ENCODE data around the gene LTC4S.

The LTC4S gene

DNA sequence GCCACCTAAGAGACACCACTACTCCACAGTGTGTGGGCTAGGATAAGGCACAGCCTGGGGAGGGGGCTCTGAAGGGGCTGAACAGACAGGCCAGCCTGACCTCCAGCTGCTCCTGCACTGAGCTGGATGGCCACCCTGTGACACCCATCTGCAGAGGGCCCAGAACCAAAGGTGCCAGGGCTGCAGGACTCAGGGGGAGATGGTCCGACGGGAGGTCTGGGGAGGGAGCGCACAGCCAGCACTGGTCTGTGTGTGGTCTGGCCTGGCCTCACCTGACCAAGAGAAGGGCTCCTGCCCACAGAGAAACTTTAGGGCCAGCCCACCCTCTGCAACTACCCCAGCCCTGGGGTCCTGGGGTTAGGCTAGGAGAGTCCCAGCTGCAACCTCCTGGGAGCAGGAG is 789 bp downstream of the LTC4S start:
- peak overlapping the region; percentile 12 for H3K27ac ChIP-seq (ENCODE audit: insufficient read depth, low read length, poor library complexity, severe bottlenecking)
- no peaks in the 10 kb centered on the region for H3K9me3 ChIP-seq (ENCODE audit: control insufficient read depth, low read length)
- H3K4me1 ChIP-seq (ENCODE audit: control insufficient read depth, insufficient read depth, low read length, poor library complexity, severe bottlenecking) = peaks cover 29% of the 10 kb centered on the region
- H3K36me3 ChIP-seq (ENCODE audit: control insufficient read depth, insufficient read depth, low read length) = peaks cover 18% of the 10 kb centered on the region
- peak overlapping the region; percentile 11 for H3K4me3 ChIP-seq (ENCODE audit: insufficient read depth, low read depth, low read length, poor library complexity, severe bottlenecking)
- no peak for DNase-seq
- no peaks in the 10 kb centered on the region for H3K27me3 ChIP-seq (replicated peaks; ENCODE audit: control insufficient read depth, insufficient read depth, low read length, poor library complexity, severe bottlenecking)

DNA sequence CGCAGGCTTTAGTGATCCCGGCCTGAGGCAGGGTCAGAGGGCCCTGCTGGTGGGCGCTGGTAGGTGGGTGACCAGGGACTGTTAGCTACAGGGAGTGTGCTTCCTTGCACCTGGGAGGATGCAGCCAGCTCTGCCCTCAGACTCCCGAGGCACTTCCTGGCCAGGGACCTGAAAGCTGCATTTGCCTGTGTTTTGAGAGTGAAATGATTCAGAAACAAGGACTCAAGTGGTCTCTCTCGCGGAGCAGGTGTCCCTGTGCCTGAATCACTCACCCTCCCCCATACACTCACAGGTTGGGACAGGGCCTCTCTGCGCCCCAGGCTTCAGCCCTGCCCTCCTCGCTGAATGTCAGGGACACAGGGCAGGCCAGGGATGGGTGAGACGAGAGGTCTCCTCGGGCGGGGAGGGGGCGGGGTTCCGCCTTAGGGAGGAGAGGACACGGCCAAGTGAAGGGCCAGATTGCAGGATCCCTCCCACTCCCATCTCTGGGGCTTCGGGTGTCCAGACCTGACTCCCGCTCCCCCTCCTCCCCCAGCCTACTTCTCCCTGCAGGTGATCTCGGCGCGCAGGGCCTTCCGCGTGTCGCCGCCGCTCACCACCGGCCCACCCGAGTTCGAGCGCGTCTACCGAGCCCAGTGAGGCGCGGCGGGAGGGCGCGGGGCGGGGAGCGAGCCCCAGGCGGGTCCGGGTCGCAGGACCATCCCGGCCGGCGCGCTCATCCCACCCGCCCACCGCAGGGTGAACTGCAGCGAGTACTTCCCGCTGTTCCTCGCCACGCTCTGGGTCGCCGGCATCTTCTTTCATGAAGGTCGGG is 1.5 kb downstream of the LTC4S start:
- Histone ChIP-seq H3K27me3 (replicated peaks; ENCODE audit: control insufficient read depth, insufficient read depth, low read length, poor library complexity, severe bottlenecking) (no peaks in the 10 kb centered on the region), H3K4me1 (ENCODE audit: control insufficient read depth, insufficient read depth, low read length, poor library complexity, severe bottlenecking) (peaks cover 29% of the 10 kb centered on the region), H3K4me3 (ENCODE audit: insufficient read depth, low read depth, low read length, poor library complexity, severe bottlenecking) (peak overlapping the region; percentile 67), H3K27ac (ENCODE audit: insufficient read depth, low read length, poor library complexity, severe bottlenecking) (peak overlapping the region; percentile 60), H3K36me3 (ENCODE audit: control insufficient read depth, insufficient read depth, low read length) (peaks cover 23% of the 10 kb centered on the region), H3K9me3 (ENCODE audit: control insufficient read depth, low read length) (no peaks in the 10 kb centered on the region)
- DNase-seq = no peak

DNA sequence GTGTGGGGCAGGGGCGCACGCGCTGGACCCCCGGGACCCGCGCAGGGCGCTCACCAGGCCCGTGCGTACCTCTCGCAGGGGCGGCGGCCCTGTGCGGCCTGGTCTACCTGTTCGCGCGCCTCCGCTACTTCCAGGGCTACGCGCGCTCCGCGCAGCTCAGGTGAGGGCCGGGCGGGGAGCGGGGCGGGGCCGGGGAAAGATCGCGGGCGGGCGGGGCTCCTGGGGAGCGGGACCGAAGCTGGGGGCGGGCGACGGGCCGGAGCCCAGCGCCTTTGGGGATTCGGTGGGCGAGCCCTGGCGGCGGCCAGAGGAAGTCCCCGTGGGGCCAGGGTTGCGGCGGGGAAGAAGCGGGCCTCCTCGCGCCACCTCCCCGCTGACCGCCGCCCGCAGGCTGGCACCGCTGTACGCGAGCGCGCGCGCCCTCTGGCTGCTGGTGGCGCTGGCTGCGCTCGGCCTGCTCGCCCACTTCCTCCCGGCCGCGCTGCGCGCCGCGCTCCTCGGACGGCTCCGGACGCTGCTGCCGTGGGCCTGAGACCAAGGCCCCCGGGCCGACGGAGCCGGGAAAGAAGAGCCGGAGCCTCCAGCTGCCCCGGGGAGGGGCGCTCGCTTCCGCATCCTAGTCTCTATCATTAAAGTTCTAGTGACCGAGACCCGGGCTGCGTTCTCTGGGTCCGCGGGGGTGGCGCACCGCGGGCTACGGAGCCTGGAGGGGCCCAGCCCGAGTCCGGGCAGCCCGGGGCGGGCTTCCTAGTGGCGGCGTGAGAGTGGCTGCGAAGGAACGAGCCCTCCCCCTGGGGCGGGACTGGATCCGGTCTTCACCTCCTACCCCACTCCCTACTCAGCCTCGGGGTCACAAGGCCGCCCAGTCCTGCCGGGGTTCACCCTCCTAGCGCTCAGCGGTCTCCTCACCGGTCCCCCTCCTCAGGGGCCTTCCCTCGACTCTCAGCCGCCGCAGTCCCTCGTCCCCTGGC is 2.4 kb downstream of the LTC4S start:
- Histone ChIP-seq H3K4me1 (ENCODE audit: control insufficient read depth, insufficient read depth, low read length, poor library complexity, severe bottlenecking) (peaks cover 29% of the 10 kb centered on the region), H3K27ac (ENCODE audit: insufficient read depth, low read length, poor library complexity, severe bottlenecking) (peak overlapping the region; percentile 60), H3K9me3 (ENCODE audit: control insufficient read depth, low read length) (no peaks in the 10 kb centered on the region), H3K27me3 (replicated peaks; ENCODE audit: control insufficient read depth, insufficient read depth, low read length, poor library complexity, severe bottlenecking) (no peaks in the 10 kb centered on the region), H3K36me3 (ENCODE audit: control insufficient read depth, insufficient read depth, low read length) (peaks cover 23% of the 10 kb centered on the region), H3K4me3 (ENCODE audit: insufficient read depth, low read depth, low read length, poor library complexity, severe bottlenecking) (peak overlapping the region; percentile 67)
- peak; percentile 52 to 61 (median 58) for DNase-seq

DNA sequence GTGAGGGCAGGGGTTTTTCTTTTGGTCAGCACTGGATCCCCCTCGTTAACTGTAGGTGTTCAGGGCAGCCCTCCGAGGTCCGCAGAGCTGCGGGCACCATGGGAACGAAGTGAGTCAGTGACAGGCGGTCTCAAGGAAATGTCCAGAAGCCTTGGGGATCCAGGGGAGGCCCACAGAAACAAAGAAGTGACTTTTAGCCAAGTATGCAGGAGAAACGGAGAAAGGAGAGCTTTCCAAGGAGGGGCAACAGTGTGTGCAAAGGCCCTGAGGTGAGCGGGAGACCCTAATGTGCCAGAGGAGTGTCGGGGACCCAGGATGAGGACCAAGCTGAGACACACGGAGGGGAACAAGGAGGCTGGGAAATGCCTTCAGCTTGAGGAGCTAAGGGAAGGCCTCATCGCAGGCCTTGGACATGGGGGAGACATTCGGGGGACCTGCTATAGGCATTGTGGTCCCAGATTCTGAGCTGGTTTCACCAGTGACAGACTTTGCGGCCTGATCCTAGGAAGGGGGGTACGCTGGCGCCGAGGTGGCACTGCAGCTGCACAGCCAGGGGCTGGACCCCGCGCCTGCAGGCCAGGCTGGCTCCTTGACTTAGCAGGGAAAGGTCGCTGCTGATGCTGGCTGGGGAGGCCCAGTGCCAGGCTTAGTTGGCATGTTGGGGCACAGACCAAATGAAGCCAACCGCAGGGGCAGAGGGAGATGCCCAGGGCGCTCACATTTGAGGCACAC is 3.3 kb downstream of the LTC4S start:
- Histone ChIP-seq H3K27ac (ENCODE audit: insufficient read depth, low read length, poor library complexity, severe bottlenecking) (no peak overlapping the region), H3K36me3 (ENCODE audit: control insufficient read depth, insufficient read depth, low read length) (peaks cover 23% of the 10 kb centered on the region), H3K4me1 (ENCODE audit: control insufficient read depth, insufficient read depth, low read length, poor library complexity, severe bottlenecking) (peaks cover 32% of the 10 kb centered on the region), H3K4me3 (ENCODE audit: insufficient read depth, low read depth, low read length, poor library complexity, severe bottlenecking) (no peak overlapping the region), H3K27me3 (replicated peaks; ENCODE audit: control insufficient read depth, insufficient read depth, low read length, poor library complexity, severe bottlenecking) (no peaks in the 10 kb centered on the region), H3K9me3 (ENCODE audit: control insufficient read depth, low read length) (no peaks in the 10 kb centered on the region)
- no peak for DNase-seq

DNA sequence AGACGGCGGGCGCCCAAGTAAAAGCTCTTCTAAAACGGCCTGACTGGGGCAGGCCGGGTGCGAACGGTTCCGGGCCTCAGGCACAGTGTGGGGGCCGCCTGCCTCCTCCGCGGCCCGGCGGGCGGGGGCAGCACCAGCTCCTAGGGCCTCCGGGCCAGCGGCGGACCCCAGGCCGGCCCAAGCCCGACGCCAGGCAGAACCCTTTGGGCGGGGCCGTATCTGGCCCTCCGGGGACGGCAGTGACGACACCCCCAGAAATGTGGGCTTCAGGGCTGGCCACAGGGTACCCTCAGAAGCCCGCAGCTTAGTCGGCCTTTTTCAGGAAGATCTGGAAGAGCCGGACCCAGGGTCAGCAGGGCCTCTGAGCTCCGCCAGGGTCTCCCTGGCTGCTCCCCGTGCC is 4.0 kb downstream of the LTC4S start:
- Histone ChIP-seq H3K9me3 (ENCODE audit: control insufficient read depth, low read length) (no peaks in the 10 kb centered on the region), H3K4me3 (ENCODE audit: insufficient read depth, low read depth, low read length, poor library complexity, severe bottlenecking) (no peak overlapping the region), H3K36me3 (ENCODE audit: control insufficient read depth, insufficient read depth, low read length) (peaks cover 23% of the 10 kb centered on the region), H3K27me3 (replicated peaks; ENCODE audit: control insufficient read depth, insufficient read depth, low read length, poor library complexity, severe bottlenecking) (no peaks in the 10 kb centered on the region), H3K4me1 (ENCODE audit: control insufficient read depth, insufficient read depth, low read length, poor library complexity, severe bottlenecking) (peaks cover 33% of the 10 kb centered on the region), H3K27ac (ENCODE audit: insufficient read depth, low read length, poor library complexity, severe bottlenecking) (no peak overlapping the region)
- no peak for DNase-seq

DNA sequence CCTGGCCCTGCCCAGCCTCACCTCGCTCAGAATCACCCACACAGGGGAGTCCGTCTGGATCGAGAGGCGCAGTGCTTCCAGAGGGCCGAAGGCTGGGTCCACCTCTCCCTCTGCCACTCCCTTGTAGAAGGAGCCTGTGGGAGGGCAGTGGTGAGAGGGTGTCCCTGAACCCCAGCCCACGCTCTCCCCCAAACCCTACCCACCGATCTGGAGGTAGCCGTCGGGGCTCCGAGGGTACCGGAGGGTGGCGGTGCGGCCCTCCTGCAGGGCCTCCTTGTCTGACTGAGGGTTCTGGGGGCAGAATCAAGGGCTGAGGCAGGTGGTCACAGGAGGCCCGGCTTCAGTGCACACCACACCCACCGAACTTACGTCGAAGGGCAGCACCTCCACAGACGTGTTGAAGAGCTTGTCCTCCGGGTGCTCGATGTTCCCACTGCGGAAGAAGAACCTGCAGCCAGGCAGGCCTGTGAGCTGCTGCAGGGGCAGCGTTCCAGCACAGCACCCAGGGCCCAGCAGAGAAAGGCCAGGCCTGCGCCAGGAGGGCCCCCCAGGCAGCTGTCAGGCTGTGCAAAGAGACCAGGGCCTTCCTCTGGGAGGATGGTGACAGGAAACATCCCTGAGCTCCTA is 4.5 kb downstream of the LTC4S start:
- H3K4me3 ChIP-seq (ENCODE audit: insufficient read depth, low read depth, low read length, poor library complexity, severe bottlenecking) = no peak overlapping the region
- no peaks in the 10 kb centered on the region for H3K9me3 ChIP-seq (ENCODE audit: control insufficient read depth, low read length)
- peaks cover 23% of the 10 kb centered on the region for H3K36me3 ChIP-seq (ENCODE audit: control insufficient read depth, insufficient read depth, low read length)
- H3K4me1 ChIP-seq (ENCODE audit: control insufficient read depth, insufficient read depth, low read length, poor library complexity, severe bottlenecking) = peaks cover 36% of the 10 kb centered on the region
- no peaks in the 10 kb centered on the region for H3K27me3 ChIP-seq (replicated peaks; ENCODE audit: control insufficient read depth, insufficient read depth, low read length, poor library complexity, severe bottlenecking)
- H3K27ac ChIP-seq (ENCODE audit: insufficient read depth, low read length, poor library complexity, severe bottlenecking) = no peak overlapping the region
- DNase-seq = no peak

DNA sequence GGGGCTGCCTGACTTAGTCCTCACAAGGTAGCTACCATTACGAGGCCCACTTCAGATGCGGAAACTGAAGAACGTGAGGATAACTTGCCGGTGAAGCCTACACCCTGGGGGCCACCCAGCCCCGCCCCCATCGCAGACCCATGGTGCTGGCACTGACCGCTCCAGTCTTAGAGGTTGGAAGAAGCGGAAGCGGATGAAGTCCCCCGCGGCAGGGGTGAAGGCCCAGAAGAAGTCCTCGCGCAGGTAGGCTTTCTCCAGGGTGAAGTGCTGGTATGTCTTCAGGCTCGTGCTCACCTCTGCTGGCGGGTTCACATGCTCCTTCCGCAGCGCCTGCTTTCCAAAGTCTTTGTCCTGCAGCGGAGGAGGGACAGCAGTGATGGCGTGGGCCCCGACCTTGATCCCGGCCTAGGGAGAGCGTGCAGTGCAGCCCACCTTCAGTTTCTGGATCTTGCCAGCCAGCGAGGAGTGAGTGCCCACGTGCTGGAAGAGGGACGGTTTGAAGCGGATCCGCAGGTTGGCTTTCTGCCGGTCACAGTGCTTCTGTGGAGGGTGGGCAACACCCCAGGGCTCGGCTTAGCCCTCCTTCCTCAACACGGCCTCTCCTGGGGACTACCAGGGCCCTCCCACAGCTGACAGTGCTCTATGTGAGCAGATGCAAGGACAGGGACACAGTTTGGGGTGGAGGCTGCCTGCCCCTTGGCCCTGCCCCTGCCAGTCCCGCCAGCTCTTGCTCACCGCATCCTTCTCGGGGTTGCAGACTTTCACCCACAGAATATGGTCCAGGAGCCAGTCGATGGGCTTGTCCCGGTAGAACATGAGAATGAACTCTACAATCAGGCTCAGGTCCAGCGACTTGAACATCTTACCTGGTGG is 5.2 kb downstream of the LTC4S start:
- H3K4me1 ChIP-seq (ENCODE audit: control insufficient read depth, insufficient read depth, low read length, poor library complexity, severe bottlenecking) = peaks cover 36% of the 10 kb centered on the region
- H3K36me3 ChIP-seq (ENCODE audit: control insufficient read depth, insufficient read depth, low read length) = peaks cover 23% of the 10 kb centered on the region
- DNase-seq = no peak
- no peaks in the 10 kb centered on the region for H3K27me3 ChIP-seq (replicated peaks; ENCODE audit: control insufficient read depth, insufficient read depth, low read length, poor library complexity, severe bottlenecking)
- H3K4me3 ChIP-seq (ENCODE audit: insufficient read depth, low read depth, low read length, poor library complexity, severe bottlenecking) = no peak overlapping the region
- H3K27ac ChIP-seq (ENCODE audit: insufficient read depth, low read length, poor library complexity, severe bottlenecking) = no peak overlapping the region
- H3K9me3 ChIP-seq (ENCODE audit: control insufficient read depth, low read length) = no peaks in the 10 kb centered on the region

DNA sequence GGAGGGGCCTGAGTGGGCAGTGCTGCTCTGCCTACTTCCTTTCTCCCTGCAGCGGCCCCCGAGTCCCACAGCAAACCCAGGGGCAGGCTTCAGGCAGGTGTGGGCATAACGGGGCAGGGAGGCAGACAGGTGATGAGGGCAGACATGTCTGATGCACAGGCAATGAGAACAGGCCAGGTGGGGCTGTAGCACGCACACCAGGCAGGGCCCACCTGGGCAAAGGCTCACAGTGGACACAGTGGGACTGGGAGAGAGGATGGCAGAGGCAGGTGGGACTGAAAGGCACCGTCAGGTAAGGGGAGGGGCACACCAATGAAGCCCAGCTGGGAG is 5.8 kb downstream of the LTC4S start:
- no peak for DNase-seq
- Histone ChIP-seq H3K9me3 (ENCODE audit: control insufficient read depth, low read length) (no peaks in the 10 kb centered on the region), H3K4me1 (ENCODE audit: control insufficient read depth, insufficient read depth, low read length, poor library complexity, severe bottlenecking) (peaks cover 36% of the 10 kb centered on the region)

More for the DNA sequence above, 5.8 kb downstream of the LTC4S start:
- no peak overlapping the region for H3K27ac ChIP-seq (ENCODE audit: insufficient read depth, low read length, poor library complexity, severe bottlenecking)
- H3K36me3 ChIP-seq (ENCODE audit: control insufficient read depth, insufficient read depth, low read length) = peaks cover 23% of the 10 kb centered on the region
- H3K4me3 ChIP-seq (ENCODE audit: insufficient read depth, low read depth, low read length, poor library complexity, severe bottlenecking) = no peak overlapping the region
- H3K27me3 ChIP-seq (replicated peaks; ENCODE audit: control insufficient read depth, insufficient read depth, low read length, poor library complexity, severe bottlenecking) = no peaks in the 10 kb centered on the region

All from effector memory CD4-positive, alpha-beta T cell (primary cell).